Measurements from ENCODE around the gene RAP2A.

The RAP2A gene

GRCh38 chr13:97417698-97418097, 16.3 kb upstream of the RAP2A start:
- no peaks in the 10 kb centered on the region for H4K20me1 ChIP-seq (ENCODE audit: insufficient read depth, low read length)
- no peaks in the 10 kb centered on the region for H3K79me2 ChIP-seq (ENCODE audit: insufficient read depth, low read length)
- no peak overlapping the region for H3K9ac ChIP-seq (ENCODE audit: low read depth, low read length)
- ATAC-seq (ENCODE audit: insufficient read depth, low read depth) (no peak), DNase-seq (no peak)
- no peaks in the 10 kb centered on the region for H3K9me3 ChIP-seq (ENCODE audit: insufficient read depth, low read length, severe bottlenecking)
- no peak overlapping the region for H3K4me2 ChIP-seq (ENCODE audit: insufficient read depth, low read length)
- H3K27ac ChIP-seq (ENCODE audit: low read length), result no peak overlapping the region
- no peak overlapping the region for H3K4me3 ChIP-seq (ENCODE audit: low read depth in 1 of 2, low read length in 2 of 2)
- no peaks in the 10 kb centered on the region for H3K4me1 ChIP-seq (ENCODE audit: insufficient read depth, low read length)
- no peak for TF ChIP-seq EZH2 (IDR thresholded peaks at IDR 0.05; ENCODE audit: borderline replicate concordance, low read depth, low read length, severe bottlenecking)
- TF ChIP-seq, protein P1, sequence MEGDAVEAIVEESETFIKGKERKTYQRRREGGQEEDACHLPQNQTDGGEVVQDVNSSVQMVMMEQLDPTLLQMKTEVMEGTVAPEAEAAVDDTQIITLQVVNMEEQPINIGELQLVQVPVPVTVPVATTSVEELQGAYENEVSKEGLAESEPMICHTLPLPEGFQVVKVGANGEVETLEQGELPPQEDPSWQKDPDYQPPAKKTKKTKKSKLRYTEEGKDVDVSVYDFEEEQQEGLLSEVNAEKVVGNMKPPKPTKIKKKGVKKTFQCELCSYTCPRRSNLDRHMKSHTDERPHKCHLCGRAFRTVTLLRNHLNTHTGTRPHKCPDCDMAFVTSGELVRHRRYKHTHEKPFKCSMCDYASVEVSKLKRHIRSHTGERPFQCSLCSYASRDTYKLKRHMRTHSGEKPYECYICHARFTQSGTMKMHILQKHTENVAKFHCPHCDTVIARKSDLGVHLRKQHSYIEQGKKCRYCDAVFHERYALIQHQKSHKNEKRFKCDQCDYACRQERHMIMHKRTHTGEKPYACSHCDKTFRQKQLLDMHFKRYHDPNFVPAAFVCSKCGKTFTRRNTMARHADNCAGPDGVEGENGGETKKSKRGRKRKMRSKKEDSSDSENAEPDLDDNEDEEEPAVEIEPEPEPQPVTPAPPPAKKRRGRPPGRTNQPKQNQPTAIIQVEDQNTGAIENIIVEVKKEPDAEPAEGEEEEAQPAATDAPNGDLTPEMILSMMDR (IDR thresholded peaks at IDR 0.05; ENCODE audit: borderline replicate concordance, extremely low read depth, low read length, poor library complexity, severe bottlenecking), result no peak
- H2AFZ ChIP-seq (ENCODE audit: low read depth, low read length), result no peak overlapping the region
- H3K27me3 ChIP-seq (ENCODE audit: insufficient read depth, low read length, poor library complexity), result no peaks in the 10 kb centered on the region
- no peaks in the 10 kb centered on the region for H3K36me3 ChIP-seq (ENCODE audit: insufficient read depth, low read length)

- Histone ChIP-seq H3K9ac (ENCODE audit: low read depth, low read length) (no peak overlapping the region), H3K4me3 (ENCODE audit: low read depth in 1 of 2, low read length in 2 of 2) (no peak overlapping the region), H3K27ac (ENCODE audit: low read length) (no peak overlapping the region), H2AFZ (ENCODE audit: low read depth, low read length) (no peak overlapping the region), H3K36me3 (ENCODE audit: insufficient read depth, low read length) (no peaks in the 10 kb centered on the region), H3K9me3 (ENCODE audit: insufficient read depth, low read length, severe bottlenecking) (no peaks in the 10 kb centered on the region), H3K4me2 (ENCODE audit: insufficient read depth, low read length) (no peak overlapping the region), H3K27me3 (ENCODE audit: insufficient read depth, low read length, poor library complexity) (no peaks in the 10 kb centered on the region), H3K4me1 (ENCODE audit: insufficient read depth, low read length) (no peaks in the 10 kb centered on the region), H4K20me1 (ENCODE audit: insufficient read depth, low read length) (no peaks in the 10 kb centered on the region), H3K79me2 (ENCODE audit: insufficient read depth, low read length) (no peaks in the 10 kb centered on the region)
- TF ChIP-seq EZH2 (IDR thresholded peaks at IDR 0.05; ENCODE audit: borderline replicate concordance, low read depth, low read length, severe bottlenecking), result no peak
- TF ChIP-seq, protein P1 (IDR thresholded peaks at IDR 0.05; ENCODE audit: borderline replicate concordance, extremely low read depth, low read length, poor library complexity, severe bottlenecking), result no peak
- no peak for DNase-seq
- no peak for ATAC-seq (ENCODE audit: insufficient read depth, low read depth)
These were observed 11.6 kb upstream of the RAP2A start for GRCh38 chr13:97422118-97423054.

- no peak overlapping the region for H3K9ac ChIP-seq (ENCODE audit: low read depth, low read length)
- H3K4me3 ChIP-seq (ENCODE audit: low read depth in 1 of 2, low read length in 2 of 2), result no peak overlapping the region
- no peaks in the 10 kb centered on the region for H3K79me2 ChIP-seq (ENCODE audit: insufficient read depth, low read length)
- H3K27ac ChIP-seq (ENCODE audit: low read length), result no peak overlapping the region
- no peaks in the 10 kb centered on the region for H3K9me3 ChIP-seq (ENCODE audit: insufficient read depth, low read length, severe bottlenecking)
- no peaks in the 10 kb centered on the region for H3K4me1 ChIP-seq (ENCODE audit: insufficient read depth, low read length)
- no peak overlapping the region for H3K4me2 ChIP-seq (ENCODE audit: insufficient read depth, low read length)
- H4K20me1 ChIP-seq (ENCODE audit: insufficient read depth, low read length), result no peaks in the 10 kb centered on the region
- TF ChIP-seq EZH2 (IDR thresholded peaks at IDR 0.05; ENCODE audit: borderline replicate concordance, low read depth, low read length, severe bottlenecking), result no peak
- TF ChIP-seq, protein P1 (IDR thresholded peaks at IDR 0.05; ENCODE audit: borderline replicate concordance, extremely low read depth, low read length, poor library complexity, severe bottlenecking), result no peak
- no peaks in the 10 kb centered on the region for H3K27me3 ChIP-seq (ENCODE audit: insufficient read depth, low read length, poor library complexity)
- no peak overlapping the region for H2AFZ ChIP-seq (ENCODE audit: low read depth, low read length)
- ATAC-seq (ENCODE audit: insufficient read depth, low read depth) (no peak), DNase-seq (no peak)
- no peaks in the 10 kb centered on the region for H3K36me3 ChIP-seq (ENCODE audit: insufficient read depth, low read length)
These were observed 10.5 kb upstream of the RAP2A start for GRCh38 chr13:97423300-97424045.

All from DND-41 (cell line).